SH-SY5Y (cell line): ENCODE results near the gene ATRNL1.

Experiments
- GATA2 ChIP-seq: IDR thresholded peaks from 2 replicates; pipeline ENCODE4 v1.6.1; 2011; ENCODE audit warnings: mild to moderate bottlenecking, low read depth, low read length
- GATA3 ChIP-seq: IDR thresholded peaks from 2 replicates; pipeline ENCODE4 v1.6.1; 2011; ENCODE audit warnings: low read depth, mild to moderate bottlenecking, low read length, moderate library complexity

The ATRNL1 gene

DNA sequence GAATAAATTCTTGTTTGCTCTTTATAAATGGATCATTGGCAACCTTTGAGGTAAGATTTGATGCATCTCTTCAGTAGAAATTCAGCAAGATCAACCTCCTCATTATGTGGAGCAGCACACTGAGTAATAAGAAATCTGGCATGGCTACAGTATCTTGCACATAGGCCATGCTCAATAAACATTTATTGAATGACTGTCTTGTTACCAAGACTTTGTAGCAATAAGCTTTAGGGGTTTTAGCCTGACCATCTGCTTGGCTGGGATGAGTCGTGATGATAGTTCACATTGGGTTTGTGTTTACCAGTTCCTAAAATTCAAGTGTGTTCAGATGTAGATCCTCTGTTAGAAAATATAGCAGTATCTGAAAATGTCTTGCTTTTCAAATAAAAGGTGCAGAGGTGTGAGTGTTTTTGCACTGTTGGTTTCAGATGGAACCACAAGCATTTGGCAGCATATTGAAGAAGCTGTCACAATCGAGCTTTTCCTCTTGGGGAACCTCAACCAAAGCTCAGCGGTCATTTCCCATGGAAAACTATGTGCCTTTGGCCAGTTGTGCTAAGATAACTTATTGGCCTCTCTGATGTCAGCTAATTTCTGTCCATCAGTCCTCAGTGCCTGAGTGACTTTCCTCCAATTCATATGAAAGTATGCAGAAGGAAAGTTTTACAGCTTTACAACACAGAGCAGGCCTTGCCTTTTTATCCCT lies 737.3 kb downstream of the ATRNL1 start:
- no peak for TF ChIP-seq GATA2
- TF ChIP-seq GATA3, result no peak

DNA sequence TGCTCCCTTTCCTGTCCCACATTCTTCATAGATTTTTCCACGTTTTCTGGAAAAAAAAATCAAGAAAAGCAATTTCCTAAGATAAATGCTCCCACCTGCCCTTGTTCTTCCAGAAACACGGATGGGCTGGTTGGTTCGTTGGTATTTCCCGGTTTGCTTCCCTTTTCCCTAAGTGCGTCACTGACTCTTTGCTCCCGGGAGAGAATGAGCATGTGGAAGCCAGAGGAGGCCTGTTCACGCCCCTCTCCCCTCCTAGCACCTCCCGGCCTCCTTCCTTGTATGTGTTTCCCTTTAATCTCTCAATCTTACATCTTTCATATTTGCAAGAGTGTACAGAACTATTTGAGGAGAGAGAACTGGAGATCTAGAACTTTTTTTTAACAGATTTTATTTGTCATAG lies 737.9 kb downstream of the ATRNL1 start:
- no peak for TF ChIP-seq GATA3

DNA sequence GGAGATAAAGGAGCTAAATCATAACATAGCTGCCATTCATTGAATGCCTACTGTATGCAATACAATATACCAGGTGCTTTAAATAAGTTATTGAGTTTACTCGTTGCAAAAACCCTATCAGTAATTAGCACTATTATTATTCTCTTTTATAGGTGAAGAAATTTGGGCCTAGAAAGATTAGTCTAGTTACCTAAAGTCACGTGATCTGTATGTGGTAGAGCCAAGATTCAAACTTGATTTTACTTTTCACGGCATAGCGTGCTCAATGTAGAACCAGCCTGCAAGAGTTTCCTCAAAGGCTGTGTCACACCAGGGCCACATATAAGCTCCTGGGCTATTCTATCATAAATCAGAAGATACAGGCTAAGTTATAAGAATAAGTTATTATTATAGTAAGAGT lies 740.0 kb downstream of the ATRNL1 start:
- TF ChIP-seq GATA2 (no peak), GATA3 (no peak)

DNA sequence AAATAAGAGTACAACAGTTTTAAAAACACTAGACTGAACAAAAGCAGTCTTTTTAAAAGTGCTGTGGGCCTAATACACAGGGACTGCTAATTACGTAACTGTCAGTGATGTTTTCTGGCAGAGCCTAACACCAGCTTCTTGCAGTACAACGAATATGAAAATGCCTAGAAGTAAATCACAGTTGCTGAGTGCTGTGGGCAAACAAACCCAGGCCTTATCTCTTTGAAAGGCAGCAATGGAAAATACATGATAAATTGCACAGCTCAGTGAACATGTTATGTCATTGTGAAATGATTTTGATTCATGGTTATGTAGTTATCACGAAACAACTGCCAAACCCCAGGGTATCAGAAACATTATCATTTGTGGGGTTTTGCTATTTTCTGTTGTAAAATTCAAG lies 751.4 kb downstream of the ATRNL1 start:
- TF ChIP-seq GATA3 (0 out of 2 replicates have a peak, but pooled peaks have one; percentile 48), GATA2 (peak; percentile 86)

DNA sequence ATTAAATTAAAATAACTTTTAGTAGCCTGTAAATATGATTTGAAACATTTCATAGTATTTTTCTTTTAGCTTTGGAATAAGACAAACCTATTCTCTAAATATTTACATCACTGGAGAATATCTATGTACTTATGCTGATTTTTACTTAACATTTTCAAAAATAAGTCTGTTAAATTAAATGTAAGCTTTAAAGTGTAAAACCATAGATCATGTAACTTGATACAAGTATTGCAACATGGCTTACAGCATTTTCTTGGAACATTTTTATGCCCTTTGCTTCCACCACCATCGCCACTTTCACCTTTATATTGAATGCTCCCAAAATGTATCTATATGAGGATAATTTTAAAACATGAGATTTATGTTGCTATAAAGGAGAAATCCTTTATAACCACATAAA lies 752.8 kb downstream of the ATRNL1 start:
- TF ChIP-seq GATA2, result no peak
- TF ChIP-seq GATA3, result no peak

DNA sequence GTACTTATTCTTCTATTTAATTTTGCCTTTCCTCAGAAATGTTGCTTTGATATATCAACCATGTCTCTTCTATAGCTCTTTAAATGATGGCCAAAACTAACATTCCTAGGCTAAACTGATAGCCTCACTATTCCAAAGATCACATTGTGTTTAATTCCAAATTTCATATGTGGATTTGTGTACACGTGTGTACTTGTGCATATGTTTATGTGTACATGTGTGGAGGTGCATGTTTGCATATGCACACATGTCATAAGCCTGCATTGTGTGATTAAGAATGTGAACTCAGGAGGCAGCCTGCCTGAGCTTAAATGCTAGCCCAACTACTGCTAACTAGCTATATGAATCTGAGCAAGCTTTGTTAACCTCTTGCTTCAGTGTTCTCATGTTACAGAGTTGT lies 753.4 kb downstream of the ATRNL1 start:
- no peak for TF ChIP-seq GATA2
- no peak for TF ChIP-seq GATA3

DNA sequence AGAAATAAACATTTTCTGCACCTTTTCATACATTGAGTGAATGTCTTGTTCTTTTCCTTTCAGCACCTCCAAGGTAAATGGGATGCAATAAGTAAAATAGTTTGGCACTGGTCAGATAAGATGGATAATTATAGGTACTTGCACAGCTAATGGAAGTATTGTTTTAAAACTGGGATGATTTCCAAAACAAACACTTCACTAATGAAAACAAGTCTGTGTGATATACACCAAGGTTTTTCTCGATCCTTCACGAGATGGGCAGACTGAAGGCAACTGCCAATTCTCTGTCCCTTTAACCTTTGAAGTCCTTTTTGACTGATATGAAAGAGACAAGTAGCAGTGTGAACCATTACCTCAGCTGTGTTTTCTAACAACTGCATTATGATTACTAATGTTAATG lies 756.0 kb downstream of the ATRNL1 start:
- no peak for TF ChIP-seq GATA3
- TF ChIP-seq GATA2, result no peak

DNA sequence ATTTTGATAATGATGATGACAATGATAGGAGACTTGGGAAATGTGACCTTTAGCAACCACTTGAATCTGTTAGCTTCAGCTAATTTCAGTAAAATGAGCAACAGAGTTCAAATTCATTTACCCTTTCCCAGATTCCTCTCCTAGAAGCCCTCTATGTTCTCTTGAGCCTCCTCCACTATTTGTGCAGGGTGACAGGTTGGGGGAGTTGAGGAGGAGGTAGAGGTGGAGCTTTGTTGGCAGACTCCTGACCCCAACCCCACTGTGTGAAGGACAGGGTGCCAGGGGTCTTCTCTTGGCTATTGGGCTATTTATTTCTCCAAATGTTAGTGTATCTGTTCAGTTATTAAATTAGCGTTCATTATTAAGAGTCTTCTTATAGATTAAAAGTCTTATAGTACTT lies 757.5 kb downstream of the ATRNL1 start:
- TF ChIP-seq GATA2 (no peak), GATA3 (no peak)

DNA sequence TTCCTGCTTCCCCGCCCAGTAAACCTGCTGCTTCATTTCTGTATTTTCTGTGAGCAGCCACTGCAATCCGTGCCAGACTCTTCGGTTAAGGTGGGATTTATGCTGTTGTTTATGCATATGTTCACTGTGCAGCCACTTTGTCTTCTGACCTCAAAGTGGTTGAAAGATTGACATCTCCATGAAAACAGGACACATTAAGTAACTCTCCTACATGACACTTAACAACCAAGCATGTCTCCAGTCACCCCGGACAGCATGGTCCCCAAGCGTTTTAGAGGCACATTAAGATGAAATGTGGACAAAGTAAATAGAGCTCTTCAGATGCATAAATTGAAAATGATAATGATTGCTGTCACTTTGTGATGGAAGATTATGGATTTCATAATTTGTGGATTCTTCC lies 758.5 kb downstream of the ATRNL1 start:
- no peak for TF ChIP-seq GATA3
- TF ChIP-seq GATA2, result no peak

DNA sequence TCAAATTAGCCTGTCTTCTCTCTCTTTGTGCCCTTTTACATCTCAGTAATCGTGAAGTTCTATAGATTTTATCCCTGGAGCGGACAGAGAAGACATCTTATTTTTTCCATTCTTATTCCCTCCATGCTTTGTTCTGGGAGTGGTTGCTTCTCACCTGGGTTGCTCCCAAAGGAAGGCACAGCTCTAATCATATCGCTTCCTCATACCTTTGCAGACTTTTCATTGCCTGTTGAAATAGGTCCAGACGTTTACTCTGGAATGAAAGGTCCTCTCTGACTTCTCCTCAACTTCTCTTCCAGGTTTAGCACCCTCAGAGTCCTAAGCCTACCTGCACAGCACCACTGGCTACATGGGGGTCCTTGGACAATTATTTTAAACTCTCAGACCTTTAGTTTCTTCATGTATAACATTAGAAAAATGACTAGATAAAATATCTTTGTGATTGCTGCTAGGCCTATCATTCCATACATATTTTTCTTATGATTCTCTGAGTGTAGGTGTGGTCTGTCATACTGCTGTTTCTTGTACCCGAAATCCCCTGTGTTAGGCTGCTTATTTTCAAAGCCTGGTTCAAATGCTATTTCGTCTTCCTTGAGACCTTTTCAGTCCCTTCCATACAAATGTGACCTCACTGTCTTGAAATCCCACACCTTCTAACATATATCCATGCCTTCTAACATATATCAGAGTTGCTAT lies 761.7 kb downstream of the ATRNL1 start:
- no peak for TF ChIP-seq GATA3
- no peak for TF ChIP-seq GATA2

DNA sequence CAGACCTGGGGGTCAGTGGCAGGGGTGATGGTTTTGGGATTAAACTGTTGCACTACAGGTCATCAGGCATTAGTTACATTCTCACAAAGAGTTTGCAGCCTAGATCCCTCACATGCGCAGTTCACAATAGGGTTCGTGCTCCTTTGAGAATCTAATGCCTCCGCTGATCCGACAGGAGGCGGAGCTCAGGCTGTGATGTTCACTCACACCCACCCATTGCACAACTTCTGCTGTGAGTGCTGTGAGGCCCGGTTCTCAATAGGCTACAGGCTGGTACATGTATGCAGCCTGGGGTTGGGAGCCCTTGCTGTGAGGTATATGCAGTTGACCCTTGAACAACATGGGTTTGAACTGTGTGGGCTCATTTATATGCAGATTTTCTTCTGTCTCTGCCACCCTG lies 763.4 kb downstream of the ATRNL1 start:
- TF ChIP-seq GATA2, result no peak
- no peak for TF ChIP-seq GATA3

DNA sequence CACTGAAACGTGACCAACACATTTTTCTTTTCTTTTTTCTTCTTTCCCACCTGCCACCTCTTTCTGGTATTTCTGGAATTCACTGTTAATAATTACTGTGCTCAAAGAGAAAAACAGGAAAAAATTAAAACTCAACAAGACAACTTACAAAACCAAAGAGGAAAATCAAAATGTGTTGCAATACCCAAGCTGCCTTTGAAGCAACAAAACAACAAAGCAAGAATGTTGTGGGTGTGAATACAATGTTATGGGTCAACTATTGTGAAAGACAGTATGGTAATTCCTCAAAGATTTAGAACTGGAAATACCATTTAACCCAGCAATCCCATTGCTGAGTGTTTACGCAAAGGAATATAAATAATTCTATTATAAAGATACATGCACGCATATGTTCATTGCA lies 764.7 kb downstream of the ATRNL1 start:
- TF ChIP-seq GATA2, result no peak
- TF ChIP-seq GATA3, result no peak

DNA sequence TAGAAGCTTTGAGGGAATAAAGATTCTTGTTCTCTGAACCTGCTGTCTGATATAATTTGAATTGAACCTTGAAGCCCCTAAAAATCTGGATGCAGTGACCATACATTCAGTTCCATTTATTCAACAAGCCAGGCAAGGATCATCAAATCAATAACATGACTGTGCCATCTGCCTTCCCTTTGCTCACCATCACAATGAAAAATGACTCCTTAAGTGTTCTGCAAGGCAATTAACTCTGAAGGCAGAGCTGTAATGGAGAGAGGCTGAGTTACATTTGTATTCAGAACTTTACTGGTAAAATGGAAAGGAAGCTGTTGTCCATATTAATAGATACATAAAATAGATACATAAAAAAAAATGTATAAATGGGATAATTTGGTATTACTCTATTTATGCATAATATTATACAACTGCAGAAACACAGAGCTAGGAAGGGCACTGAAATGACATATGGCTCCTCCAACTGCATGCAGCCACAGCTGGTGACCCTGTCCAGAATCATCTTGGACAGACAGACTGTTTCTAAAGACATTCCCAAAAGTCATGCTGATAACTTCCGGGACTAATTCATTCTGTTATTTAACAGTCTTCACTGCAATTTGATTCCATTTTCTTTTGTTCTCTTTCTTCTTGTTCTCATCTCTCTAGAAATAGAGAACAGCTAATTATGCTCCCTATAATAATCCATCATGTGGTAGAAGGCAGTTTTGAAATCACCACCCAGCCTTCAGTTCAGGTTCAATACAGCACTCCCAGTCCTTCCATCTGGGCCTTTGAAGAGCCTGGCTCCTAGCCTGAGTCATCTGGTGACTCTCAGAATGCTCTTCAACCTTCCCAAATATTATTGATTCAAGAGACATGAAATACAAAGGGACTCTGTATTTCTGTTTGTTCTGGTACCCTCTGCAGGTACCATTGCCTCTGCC lies 767.3 kb downstream of the ATRNL1 start:
- TF ChIP-seq GATA2, result no peak
- TF ChIP-seq GATA3, result no peak

DNA sequence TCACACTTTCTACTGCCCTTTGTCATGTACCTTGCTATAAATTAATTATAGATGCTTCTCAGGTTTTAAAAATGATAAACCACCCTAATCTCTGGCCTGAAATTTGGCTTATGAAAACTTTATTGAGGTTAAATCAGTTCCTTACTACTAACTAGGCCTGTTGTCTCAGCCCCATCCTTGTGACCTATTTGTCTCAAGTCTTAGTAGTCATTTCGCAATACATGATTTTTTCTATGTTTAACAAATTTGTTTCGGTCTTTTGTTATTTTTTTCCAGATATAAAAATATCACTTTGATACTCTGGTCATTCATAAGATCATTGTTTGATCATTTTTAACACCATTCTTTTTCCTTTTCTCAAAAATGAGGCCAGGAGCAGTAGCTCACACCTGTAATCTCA lies 768.3 kb downstream of the ATRNL1 start:
- TF ChIP-seq GATA3 (no peak), GATA2 (no peak)

DNA sequence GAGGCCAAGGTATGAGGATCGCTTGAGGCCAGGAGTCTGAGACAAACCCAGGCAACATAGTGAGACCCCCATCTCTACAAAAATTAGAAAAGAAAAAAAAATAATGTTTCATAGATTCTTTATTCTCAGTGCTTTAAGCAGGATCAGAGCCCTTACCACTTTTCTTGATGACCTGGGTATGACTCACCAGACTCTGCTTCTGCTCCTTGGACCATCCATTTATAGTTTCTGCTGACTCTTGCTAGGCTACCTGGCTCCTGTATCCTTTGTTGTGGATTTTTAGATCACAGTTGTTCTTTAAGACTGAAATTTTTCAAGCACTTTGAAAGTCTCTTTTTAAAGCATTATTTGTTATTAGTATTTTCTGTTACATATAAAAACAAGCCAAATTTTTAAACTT lies 768.7 kb downstream of the ATRNL1 start:
- TF ChIP-seq GATA2 (no peak), GATA3 (no peak)

DNA sequence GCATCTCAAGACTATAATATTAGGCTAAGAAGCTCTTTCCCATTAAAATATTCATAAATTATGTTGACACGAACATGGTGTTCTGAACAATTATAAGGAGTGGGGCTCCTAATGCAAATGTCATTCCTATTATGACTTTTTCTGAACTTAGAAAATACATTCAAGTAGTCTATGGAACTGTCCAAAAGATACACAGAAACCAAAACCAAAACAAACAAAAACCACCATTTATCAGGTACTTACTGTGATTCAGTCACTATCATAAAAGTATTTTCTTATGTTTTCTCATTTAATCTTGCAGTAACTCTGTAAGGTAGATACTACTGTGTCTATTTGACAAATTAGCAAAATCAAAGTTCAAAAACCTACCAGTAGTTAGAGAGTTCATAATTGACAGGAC lies 773.0 kb downstream of the ATRNL1 start:
- TF ChIP-seq GATA3 (no peak), GATA2 (no peak)
